GM21717 (cell line): ENCODE measurements around the gene OSM.

Source experiments
- ATAC-seq: cut with Tn5 transposase; IDR thresholded peaks from one replicate; pipeline ENCODE4 v1.9.1; 2021; ENCODE audit warnings: mild to moderate bottlenecking, moderate library complexity; ENCODE audit not compliant: unreplicated experiment

OSM gene

DNA sequence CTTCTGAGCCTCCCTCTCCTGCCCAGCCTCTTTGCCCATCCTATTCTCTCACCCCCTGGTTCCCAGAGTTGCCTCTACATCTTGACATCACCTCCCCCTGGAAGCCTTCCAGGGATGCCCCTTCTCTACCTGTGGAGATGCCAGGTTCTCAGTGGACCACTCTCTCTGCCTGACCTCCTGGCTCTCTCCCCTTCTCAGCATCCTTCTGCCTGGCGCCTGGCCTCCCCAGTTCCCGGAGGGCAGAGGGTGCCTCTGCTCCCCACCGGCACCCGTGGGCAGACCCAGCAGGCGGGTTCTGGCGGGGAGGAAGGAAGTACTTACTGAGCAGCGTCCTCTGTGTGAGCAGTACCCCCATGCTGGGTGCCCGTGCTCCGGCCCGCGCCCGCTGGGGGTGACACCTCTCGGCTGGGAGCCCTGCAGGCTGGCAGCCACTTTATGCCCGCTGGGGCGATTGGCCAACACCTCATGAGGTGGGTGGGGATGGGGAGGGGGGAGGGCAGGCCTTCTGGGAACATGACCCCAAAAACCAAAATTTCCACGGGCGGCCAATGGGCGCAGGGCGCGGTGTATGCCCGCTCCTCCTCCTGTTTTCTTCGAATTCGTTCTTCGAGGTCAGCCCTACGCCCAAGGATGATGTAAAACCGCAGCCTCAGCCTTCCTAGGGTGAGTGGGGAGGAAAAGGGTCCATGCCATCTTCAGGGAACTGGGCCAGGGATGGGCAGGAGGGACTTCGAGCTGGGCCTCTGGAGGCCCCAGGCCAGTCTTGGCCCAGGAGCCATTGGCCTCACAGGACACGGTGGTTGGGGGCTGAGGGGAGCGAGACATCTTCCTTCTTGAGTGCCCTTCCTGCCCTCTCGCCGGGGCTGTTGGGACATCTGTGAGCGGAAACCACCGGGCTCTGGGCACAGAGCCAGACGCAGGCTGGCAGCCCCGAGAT, at the start of gene OSM:
Gene OSM, minus strand, starts transcription at position 407 of the 937 bp plus-strand sequence. Its CDS starts 52 bp downstream, at position 355.
- peak; percentile 19 for ATAC-seq

DNA sequence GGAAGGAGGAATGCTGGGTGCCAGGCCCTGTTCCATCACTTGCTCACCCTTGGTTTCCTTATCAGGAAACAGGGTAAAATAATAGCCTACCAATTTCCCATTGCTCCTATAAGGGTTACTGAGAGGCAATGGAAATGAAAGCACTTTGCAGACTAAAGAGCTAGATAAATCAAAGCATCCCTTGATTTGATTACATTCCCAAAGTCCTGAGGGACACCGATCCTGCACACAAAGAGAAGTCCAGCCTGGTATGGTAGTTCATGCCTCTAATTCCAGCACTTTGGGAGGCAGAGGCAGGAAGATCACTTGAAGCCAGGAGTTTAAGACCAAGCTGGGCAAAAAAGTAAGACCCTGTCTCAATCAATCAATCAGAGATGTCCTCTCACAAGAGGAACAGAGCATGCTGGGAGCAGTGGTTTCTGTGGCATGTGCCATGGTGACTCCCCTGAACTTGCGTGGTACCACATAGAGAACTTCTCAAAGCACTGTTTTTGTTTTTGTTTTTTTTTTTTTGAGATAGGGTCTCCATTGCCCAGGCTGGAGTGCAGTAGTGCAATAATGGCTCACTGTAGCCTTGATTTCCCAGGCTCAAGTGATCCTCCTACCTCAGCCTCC, 49.4 kb upstream of the OSM start:
- ATAC-seq = no peak

DNA sequence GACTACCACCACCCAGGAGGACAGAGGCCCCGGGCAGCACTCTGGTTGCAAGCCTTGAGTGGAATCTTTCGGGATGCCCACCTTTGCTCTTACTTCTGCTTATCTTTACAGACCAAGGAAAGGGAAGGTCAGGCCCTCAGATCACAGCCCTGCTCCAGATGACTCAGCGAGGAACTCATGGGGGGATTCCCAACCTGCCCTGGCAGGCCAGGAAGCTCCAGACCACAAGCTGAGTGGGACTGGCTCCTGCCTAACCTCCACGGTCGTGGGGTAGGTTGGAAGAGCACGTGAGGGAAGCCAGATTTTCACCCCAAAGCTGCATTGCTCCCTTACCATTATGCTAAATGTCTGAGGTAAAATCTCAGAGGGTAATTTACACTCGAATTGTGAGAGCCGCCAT, 48.3 kb upstream of the OSM start:
- ATAC-seq = no peak

DNA sequence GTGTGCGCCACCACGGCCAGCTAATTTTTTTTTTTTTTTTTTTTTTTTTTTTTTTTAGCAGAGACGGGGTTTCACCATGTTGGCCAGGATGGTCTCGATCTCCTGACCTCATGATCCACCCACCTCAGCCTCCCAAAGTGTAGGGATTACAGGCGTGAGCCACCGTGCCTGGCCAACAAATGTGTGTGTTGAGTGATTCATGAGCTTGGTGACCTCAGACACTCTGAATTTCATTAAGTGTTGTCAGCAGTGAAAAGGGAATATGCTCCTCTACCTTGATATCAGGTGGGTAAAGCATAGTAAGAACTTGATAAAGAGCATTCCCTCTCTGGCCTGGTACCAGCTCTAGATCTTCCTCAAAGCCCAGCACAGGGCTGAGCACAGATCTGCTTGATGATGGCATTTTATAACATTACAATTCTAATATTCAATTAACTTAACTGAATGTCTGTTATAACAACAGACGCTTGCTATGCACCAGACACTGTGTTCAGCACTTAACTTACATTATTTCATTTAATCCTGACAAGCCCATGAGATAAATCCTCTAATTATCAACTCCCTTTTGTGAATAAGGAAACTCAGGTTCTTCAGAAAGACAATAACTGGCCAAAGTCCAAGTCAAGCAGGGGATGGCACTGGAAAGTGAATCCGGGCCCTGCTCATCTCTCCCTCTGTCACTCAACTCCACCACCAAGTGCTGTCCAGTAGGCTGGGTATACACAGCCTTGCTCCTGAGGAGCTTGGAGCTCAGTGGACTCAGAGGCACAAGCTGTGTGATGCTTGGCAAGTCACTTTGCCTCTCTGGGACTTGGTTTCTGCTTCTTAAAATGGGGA, 47.1 kb upstream of the OSM start:
- no peak for ATAC-seq

DNA sequence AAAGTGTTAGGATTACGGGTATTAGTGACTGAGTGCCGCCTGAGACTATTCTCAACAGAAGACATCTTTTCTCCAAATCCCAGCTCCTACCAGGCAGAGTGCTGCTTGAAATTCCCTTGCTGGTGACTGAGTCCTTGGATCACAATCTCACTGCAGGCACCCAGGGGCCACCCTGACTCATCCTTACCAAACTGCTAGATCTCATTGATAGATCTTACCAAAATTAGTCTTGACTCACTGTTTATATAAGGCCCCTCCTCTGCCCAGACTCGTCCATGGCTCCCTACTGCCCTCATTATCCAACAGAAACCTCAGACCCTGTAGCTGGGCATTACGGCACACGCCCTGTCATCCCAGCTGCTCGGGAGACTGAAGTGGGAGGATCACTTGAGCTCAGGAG, 45.4 kb upstream of the OSM start:
- no peak for ATAC-seq

DNA sequence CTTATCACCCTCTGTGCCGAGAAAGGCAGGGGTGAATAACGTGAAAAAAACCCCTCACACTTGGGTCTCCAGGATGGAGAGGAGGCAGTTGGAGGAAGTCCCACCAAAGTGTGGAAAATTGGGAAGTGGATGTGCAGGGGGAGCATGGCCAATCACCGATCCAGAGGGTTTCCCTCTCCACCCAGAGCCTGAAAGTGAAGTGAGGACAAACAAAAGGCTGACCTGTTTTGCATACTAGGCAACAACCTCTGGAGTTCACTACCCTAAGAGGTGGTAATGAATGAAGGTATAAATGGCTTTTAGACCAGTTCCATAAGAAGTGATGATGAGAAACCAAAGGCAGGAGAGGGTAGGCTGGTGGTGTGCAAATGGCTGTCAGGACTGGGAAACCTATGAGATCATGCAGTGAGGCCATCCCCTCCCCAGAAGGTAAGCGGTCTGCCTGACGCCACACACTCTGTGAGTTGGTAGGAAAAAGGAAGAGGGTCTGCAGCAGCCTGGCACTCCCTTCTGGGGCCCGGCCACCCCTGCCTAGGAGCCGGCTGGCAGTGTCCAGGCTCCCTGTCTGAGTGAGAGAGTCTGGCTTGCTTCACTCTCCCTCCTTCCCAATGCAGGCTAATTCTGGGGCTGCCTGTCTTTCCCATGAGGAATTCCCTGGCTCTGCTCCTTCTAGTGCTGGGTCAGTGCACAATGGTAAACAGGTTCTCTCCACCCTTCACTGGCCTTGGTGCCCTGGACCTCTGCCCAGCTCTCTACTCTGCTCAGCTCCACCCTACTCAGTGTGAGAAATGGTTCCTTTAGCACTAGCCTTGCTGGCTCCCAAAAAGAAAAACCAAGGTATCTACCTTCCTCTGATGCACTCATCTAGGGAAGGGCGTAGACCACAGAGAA, 44.5 kb upstream of the OSM start:
- ATAC-seq = no peak

DNA sequence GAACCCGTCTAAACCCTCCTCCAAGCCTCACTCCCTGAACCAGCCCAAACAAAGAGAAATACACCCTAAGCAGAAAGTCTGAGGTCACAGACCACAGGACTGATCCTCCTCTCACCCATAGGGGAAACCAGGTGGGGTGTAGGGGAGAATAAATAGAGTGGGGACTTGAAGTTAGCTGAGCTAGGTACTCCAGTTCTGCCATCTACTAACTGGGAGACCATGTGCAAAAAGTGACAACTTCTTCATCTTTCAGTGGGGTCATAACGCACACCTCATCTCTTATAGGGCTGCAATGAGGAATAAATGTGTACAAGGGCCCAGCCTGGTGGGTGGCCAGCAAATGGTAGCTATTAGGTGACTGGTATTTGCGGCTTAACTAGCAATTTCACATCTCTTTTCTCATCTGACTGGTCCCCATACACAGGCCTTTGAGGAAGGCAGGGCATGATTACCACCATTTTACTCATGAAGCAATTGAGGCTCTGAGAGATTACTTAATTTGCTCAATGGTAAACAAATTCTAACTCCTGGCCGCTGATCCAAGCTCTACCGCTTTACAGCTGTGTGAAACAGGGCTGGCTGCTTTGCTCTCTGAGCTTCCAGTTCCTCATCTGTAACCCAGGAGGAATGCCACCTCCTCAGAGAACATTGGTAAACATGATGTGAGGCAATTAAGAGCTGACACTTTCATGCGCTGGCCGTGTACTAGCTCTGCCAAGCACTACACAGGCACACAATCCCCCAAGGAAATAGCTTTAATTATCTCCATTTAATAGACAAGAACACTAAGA, 43.5 kb upstream of the OSM start:
- ATAC-seq = no peak

DNA sequence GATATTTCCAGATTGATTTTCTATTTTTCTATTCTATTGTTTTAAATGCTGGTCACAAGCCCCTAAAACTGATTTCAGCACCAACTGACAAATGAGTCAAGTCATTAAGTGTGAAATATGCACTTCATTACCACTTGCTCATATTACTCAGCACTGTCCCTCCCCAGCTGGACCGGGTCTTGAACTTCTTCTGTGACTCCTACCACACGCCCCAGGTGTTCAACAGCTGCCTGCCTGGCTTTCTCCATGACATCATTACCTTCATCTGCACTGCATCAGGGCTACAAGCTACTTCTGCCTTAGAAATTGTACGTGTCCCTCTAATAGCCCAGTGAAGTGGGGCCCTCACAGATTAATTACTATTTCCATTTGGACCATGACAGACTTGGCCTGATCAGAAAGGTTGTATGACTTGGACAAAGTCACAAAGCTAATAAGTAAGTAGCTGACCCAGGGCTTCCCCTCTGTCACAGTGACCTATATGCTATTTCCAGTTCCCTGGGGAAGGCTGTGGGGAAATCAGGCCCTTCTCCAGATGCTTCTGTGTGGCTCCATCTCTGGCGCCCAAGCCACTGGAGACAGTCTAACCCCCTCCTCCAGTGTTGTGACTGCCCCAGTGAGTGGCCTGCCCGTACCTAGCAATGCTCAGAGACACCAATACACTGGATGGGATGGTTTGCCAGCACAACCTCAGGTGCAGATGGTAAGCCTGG, 42.0 kb upstream of the OSM start:
- peak; percentile 32 for ATAC-seq

DNA sequence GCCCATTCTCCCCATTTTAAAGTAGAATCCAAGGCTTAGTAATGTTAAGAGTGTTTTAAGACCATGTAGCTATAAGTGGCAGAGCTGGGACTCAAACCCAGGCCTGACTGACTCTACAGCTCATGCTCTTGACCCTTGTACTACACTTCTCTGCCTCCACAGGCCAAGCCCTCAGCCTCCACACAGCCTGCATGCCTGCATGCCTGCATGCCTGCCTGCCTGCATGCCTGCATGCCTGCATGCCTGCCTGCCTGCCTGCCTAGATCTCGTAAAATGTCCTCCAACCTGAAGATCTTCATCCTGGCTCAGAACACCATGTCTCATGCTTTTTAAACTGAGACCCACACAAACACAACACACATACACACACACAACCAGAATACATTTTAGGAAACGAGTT, 41.4 kb upstream of the OSM start:
- no peak for ATAC-seq

DNA sequence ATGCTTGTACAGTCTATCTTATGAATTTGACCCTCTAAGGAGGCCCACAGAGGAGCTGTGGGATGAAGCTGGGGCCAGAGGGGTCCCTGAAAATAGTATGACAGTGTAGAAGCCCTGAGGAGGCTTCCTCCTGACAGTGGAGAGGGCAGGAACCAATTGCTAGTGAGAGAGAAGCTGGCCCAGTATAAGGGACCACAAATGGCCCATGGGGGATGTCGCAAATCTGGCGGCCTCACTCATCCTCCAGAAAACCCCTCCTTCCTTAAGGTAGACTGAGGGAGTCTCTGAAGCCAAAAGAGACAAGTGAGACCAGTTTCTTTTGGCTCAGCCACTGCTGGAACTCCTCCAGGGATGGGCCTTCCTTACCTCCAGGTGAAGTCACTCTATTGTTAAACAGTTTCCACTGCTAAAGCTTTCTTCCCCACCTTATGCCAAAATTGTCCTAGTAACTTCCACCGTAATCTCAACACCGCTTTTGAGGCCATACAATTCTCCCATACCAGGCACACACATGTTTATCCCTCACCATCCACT, 40.5 kb upstream of the OSM start:
- no peak for ATAC-seq

DNA sequence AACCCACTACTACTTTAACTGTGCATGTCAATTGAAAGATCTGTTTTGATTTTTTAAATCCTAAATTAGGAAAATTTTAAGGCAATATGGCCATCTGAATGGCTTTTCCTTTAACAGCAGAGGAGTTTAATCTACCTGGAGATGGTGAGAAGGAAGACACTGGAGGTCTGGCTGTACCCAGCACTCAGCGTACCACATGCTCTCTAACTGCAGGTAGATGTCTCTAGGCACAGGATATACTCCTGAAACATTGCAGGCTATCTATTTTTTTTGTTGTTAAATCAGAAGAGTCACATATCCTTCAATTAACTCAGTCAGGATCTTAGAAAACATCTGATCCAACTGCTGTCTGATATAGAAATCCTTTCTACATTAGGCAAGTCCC, 40.0 kb upstream of the OSM start:
- no peak for ATAC-seq

DNA sequence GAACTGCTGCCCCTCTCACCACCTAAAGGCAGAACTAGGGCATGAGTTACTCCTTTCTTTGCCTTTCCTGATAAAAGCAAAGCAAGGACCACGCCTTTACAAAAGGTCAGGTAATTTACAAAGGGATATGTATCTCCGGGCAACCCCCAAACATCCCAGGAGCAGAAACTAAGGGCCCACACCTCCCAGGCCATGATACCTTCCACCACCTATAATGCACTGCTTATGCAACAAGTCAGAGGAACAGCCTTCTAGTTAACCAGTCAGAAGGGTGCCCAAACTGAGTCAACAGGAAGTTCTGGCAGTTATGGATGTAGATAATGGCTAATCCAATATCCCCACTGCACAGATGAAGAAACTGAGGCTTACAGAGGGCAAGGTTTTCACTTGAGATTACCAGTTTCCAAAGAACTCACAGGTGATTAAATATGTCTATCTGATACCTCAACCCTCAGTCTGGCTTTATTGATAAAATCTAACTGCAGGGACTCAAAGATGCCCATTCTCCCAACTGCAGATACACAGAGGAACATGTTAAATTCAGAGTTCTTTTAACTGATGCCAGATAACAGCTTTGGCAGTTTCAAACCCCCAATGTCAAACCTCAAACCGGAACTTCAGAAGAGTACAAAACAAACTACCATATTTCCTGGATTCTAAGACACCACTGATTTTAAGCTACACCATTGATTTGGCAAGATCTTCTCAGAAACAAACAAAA, 39.4 kb upstream of the OSM start:
- ATAC-seq = no peak

DNA sequence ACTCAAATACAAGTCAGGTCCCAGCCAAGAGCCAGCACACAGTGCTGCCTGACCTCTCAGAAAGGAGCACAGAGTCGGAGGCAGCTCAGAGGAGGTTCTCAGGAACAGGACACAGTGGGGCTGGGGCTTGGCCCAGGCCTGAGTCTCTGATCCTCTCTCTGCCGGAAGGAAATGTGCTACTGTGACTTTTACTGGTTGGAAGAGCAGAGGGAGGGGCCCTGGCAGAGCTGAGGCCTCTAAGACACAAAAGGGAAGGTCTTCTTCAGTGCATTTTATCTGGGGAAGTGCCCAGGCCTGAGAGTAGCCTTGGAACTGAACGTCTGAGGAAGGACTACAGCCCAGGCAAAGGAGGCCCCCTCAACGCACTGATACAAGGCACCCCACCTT, 38.9 kb upstream of the OSM start:
- peak; percentile 29 for ATAC-seq

DNA sequence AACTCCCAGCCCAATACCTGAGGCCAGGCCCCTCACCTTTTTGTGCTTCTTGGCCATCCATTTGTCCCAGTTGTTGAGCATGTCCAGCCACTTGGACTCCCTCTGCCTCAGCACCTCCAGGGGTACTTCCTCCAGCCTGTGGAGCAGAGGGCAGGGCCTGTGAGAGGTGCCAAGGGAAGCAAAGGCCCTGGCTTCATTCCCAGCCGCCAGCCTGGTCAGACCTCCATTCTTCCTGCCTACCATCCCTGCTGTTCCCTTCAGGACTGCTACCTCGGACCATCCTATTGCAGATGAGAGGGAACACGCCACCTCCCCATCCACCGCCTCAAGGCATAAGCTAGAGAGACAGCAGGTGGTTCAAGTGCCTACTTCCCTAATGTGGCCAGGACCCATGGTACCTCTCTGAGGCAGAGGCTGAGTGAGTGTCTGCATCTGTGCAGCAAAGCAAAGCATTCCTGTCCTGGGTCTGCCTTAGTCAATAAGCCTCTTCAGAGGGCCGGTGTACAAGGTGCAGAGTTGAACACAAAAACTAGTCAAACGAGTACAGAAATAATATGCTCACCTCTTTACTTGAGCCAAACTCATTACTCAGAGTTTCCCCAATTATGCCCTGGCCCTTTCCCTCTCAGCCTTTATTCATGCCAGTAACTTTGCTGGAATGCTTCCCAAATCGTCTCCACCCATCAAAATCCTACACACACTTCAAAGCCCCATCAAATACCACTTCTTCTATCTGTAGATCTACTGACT, 38.0 kb upstream of the OSM start:
- ATAC-seq = no peak

DNA sequence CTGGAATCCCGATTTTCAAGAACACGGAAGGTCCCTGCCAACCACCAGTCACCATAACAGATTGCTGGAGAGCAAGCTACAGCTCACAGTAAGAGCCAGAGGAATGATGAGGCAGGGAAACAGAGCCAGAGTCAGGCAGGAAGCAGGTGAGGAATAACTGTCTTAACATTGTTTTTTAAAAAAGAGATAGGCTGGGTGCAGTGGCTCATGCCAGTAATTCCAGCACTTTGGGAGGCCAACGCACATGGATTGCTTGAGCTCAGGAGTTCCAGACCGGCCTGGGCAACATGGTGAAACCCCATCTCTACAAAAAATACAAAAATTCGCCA, 36.1 kb upstream of the OSM start:
- ATAC-seq = no peak

DNA sequence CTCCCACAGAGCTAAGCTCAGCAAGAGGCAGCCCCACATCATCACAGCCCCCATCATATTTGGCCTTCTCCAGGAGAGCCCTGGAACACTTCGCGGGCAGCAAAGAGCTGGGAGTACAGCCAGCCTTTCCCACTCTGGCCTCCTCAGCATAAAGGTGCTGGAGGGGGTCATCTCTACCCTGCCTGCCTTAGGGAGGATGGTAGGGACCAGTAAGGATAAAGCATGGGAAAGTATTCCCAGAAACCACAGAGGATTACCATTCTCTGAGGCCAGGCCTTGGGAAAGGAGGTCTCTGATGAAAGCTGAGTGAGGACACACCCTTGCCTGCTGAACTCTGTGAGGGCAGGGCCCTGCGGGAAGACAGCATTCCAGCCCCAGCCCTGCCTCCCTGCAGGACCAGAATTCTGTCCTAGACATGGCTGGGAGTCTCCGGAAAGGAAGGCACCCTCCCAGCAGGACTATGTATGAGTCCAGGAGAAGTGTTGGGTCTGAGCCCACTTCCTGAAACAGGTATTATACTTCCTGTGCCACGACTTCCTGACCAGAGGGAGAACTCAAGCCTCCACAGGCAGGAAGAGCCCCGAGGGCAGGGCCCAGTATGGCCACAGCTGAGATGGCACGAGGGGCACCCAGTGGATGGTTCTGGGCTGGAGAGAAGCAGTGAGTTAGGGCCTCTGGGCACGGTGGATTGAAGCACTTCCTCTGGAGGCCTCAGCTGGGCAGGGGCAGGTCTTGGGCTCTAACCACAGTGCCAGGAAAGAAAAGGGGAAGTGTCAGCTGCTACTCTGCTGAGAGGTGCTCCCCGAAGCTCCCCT, 35.6 kb upstream of the OSM start:
- no peak for ATAC-seq

DNA sequence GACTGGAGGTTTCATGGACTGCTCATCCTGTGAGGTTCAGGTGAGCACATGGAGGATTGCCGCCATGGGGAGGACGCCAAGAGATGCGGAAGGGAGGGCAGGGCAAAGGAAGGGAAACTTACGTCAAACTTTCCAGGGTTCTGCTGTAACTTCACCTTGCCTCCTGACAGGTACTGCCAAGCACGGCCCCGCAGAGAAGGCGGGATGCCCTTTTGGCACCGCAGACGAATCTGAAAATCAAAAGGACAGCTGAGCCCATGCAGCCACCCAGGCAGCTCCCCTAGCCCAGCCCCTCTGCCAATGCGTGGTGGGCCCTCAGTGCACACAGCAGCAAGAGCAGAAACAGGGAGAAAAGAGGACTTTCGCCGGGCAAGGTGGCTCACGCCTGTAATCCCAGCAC, 32.7 kb upstream of the OSM start:
- ATAC-seq = no peak
